HFF-Myc (cell line): ENCODE results near the gene EDIL3.

ENCODE experiments used
- DNase-seq: peaks from one replicate; pipeline ENCODE4 v3.0.0-alpha.2; 2011; ENCODE audit warnings: low read depth; ENCODE audit errors: extremely low read depth
- H3K4me3 ChIP-seq: replicated peaks from 2 replicates; pipeline ENCODE4 v1.5.1; 2011; ENCODE audit warnings: low read depth, mild to moderate bottlenecking, control low read depth, low read length
- CTCF ChIP-seq: IDR thresholded peaks from 2 replicates; pipeline ENCODE4 v1.5.1; 2012; ENCODE audit warnings: mild to moderate bottlenecking, low read depth, low read length, control low read depth; ENCODE audit errors: missing control alignments

EDIL3 gene

GRCh38 chr5:83925321-83925954 lies 459.2 kb downstream of the EDIL3 start:
- no peak for TF ChIP-seq CTCF
- no peak overlapping the region for H3K4me3 ChIP-seq
- DNase-seq = no peak

GRCh38 chr5:83924891-83925290 lies 459.8 kb downstream of the EDIL3 start:
- TF ChIP-seq CTCF = no peak
- H3K4me3 ChIP-seq = no peak overlapping the region
- DNase-seq = no peak

GRCh38 chr5:83924171-83924570 lies 460.5 kb downstream of the EDIL3 start:
- TF ChIP-seq CTCF = no peak
- DNase-seq = no peak
- H3K4me3 ChIP-seq = no peak overlapping the region

GRCh38 chr5:83922699-83923098 lies 462.0 kb downstream of the EDIL3 start:
- H3K4me3 ChIP-seq = no peak overlapping the region
- DNase-seq = no peak
- TF ChIP-seq CTCF = no peak

- TF ChIP-seq CTCF = no peak
- H3K4me3 ChIP-seq = no peak overlapping the region
- DNase-seq = no peak
These were observed 462.9 kb downstream of the EDIL3 start for GRCh38 chr5:83921666-83922193.

- no peak for DNase-seq
- no peak for TF ChIP-seq CTCF
- no peak overlapping the region for H3K4me3 ChIP-seq
These were observed 465.3 kb downstream of the EDIL3 start for GRCh38 chr5:83919071-83920041.
